Trophoblast cell (in vitro differentiated cells and primary cell): ENCODE data around the gene FRZB.

Experiments used
- DNase-seq, 2 donors: peaks; one replicate each; pipeline ENCODE4 v3.0.0-alpha.2; 2016
- H2AFZ ChIP-seq: 2 replicates; pipeline ENCODE4 v1.6.1; 2013; ENCODE audit warnings: low read length, moderate library complexity, mild to moderate bottlenecking; ENCODE audit not compliant: insufficient read depth, poor library complexity
- H2AK5ac ChIP-seq: 2 replicates; pipeline ENCODE4 v1.6.1; 2013; ENCODE audit warnings: mild to moderate bottlenecking, low read length
- H2BK120ac ChIP-seq: 2 replicates; pipeline ENCODE4 v1.6.1; 2013; ENCODE audit warnings: low read length, mild to moderate bottlenecking, moderate library complexity; ENCODE audit not compliant: insufficient read depth, poor library complexity
- H2BK12ac ChIP-seq: 2 replicates; pipeline ENCODE4 v1.6.1; 2013; ENCODE audit warnings: mild to moderate bottlenecking, low read length, moderate library complexity
- H2BK5ac ChIP-seq: 2 replicates; pipeline ENCODE4 v1.6.1; 2013; ENCODE audit warnings: low read length, low read depth, moderate library complexity, mild to moderate bottlenecking; ENCODE audit not compliant: poor library complexity
- H3K14ac ChIP-seq: 2 replicates; pipeline ENCODE4 v1.6.1; 2013; ENCODE audit warnings: mild to moderate bottlenecking, low read length
- H3K18ac ChIP-seq: 2 replicates; pipeline ENCODE4 v1.6.1; 2013; ENCODE audit warnings: mild to moderate bottlenecking, low read length
- H3K23ac ChIP-seq: 2 replicates; pipeline ENCODE4 v1.6.1; 2013; ENCODE audit warnings: low read length
- H3K27ac ChIP-seq: 2 replicates; pipeline ENCODE4 v1.5.1; 2013; ENCODE audit warnings: low read depth, mild to moderate bottlenecking, inconsistent platforms, low read length, moderate library complexity
- H3K27me3 ChIP-seq: 2 replicates; pipeline ENCODE4 v1.6.1; 2013; ENCODE audit warnings: inconsistent platforms, mild to moderate bottlenecking, low read length, moderate library complexity; ENCODE audit not compliant: insufficient read depth
- H3K36me3 ChIP-seq, 2 experiments: 1 replicate in 1 of 2; 2 replicates in 1 of 2; pipeline ENCODE4 v1.6.1; 2013; ENCODE audit warnings: low read length in 2 of 2, mild to moderate bottlenecking in 2 of 2, moderate library complexity in 1 of 2; ENCODE audit not compliant: insufficient read depth in 2 of 2, control insufficient read depth in 1 of 2
- H3K4ac ChIP-seq: 2 replicates; pipeline ENCODE4 v1.6.1; 2013; ENCODE audit warnings: low read depth, mild to moderate bottlenecking, low read length, moderate library complexity
- H3K4me1 ChIP-seq, 2 experiments: 1 replicate in 1 of 2; 2 replicates in 1 of 2; pipeline ENCODE4 v1.6.1; 2013; ENCODE audit warnings: low read length in 2 of 2, mild to moderate bottlenecking in 2 of 2, moderate library complexity in 1 of 2; ENCODE audit not compliant: insufficient read depth in 2 of 2, control insufficient read depth in 1 of 2
- H3K4me2 ChIP-seq: 2 replicates; pipeline ENCODE4 v1.6.1; 2013; ENCODE audit warnings: inconsistent platforms, mild to moderate bottlenecking, low read length, moderate library complexity
- H3K4me3 ChIP-seq: 2 replicates; pipeline ENCODE4 v1.5.1; 2013; ENCODE audit warnings: mild to moderate bottlenecking, low read depth, low read length, inconsistent platforms
- H3K79me1 ChIP-seq: one replicate; pipeline ENCODE4 v1.6.1; 2013; ENCODE audit warnings: low read length
- H3K79me2 ChIP-seq: 2 replicates; pipeline ENCODE4 v1.6.1; 2013; ENCODE audit warnings: low read length, mild to moderate bottlenecking; ENCODE audit not compliant: control insufficient read depth, insufficient read depth, poor library complexity
- H3K9ac ChIP-seq: 2 replicates; pipeline ENCODE4 v1.6.1; 2013; ENCODE audit warnings: mild to moderate bottlenecking, low read length
- H3K9me3 ChIP-seq: 2 replicates; pipeline ENCODE4 v1.6.1; 2013; ENCODE audit warnings: low read depth, mild to moderate bottlenecking, control low read depth, inconsistent platforms, low read length; ENCODE audit not compliant: insufficient read depth
- H4K12ac ChIP-seq: 2 replicates; pipeline ENCODE4 v1.6.1; 2013; ENCODE audit warnings: low read depth, mild to moderate bottlenecking, low read length, moderate library complexity
- H4K8ac ChIP-seq: 2 replicates; pipeline ENCODE4 v1.6.1; 2013; ENCODE audit warnings: low read depth, mild to moderate bottlenecking, low read length, moderate library complexity
- H4K91ac ChIP-seq: one replicate; pipeline ENCODE4 v1.6.1; 2013; ENCODE audit warnings: low read depth, mild to moderate bottlenecking, low read length, moderate library complexity
- WGBS: extraction: QIAGEN DNeasy Blood & Tissue Kit; methylation state at CpG from one replicate; pipeline ENCODE4 v1.1.7; 2013; ENCODE audit warnings: missing lambda C conversion rate; ENCODE audit not compliant: insufficient read length, insufficient coverage; ENCODE audit errors: extremely low coverage; 5-methylcytosine and 5-hydroxymethylcytosine counted together

FRZB gene

DNA sequence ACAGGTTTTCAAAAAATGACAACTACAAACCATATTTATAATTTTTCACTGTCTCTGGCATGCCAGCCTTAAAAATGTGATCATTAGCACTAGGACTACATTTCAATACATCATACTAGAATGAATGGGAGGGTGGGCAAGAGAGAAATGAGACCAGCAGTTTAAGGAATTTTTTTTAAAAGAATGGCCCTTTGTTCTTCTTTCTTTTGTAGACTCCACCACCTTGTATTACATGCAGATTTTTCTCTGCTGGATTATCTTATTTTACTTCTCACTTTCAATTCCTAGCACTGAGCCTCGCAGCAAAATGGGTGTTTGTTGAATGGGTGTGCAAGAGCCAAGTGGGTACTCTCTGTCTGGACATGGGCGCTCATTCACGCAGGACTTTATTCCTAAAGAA, 39.9 kb downstream of the FRZB start:
- no peaks in the 10 kb centered on the region for H3K79me2 ChIP-seq
- H2BK120ac ChIP-seq = no peak overlapping the region
- H4K8ac ChIP-seq = no peak overlapping the region
- no peaks in the 10 kb centered on the region for H3K36me3 ChIP-seq
- no peak overlapping the region for H4K91ac ChIP-seq
- H3K4me2 ChIP-seq = no peak overlapping the region
- no peak overlapping the region for H3K9ac ChIP-seq
- H3K79me1 ChIP-seq = no peaks in the 10 kb centered on the region
- H3K27ac ChIP-seq = no peak overlapping the region
- no peak overlapping the region for H2BK5ac ChIP-seq
- no peaks in the 10 kb centered on the region for H3K4me1 ChIP-seq
- H3K4ac ChIP-seq = no peak overlapping the region
- no peak overlapping the region for H2AK5ac ChIP-seq
- no peak overlapping the region for H4K12ac ChIP-seq
- H3K4me3 ChIP-seq = no peak overlapping the region
- H3K9me3 ChIP-seq = no peaks in the 10 kb centered on the region
- no peaks in the 10 kb centered on the region for H3K27me3 ChIP-seq
- H3K18ac ChIP-seq = no peak overlapping the region
- no peak overlapping the region for H2BK12ac ChIP-seq
- no peak overlapping the region for H2AFZ ChIP-seq
- H3K14ac ChIP-seq = no peak overlapping the region
- no peak overlapping the region for H3K23ac ChIP-seq
- WGBS = no CpG with 5 or more reads among the region's 3 CpGs
- no peak for DNase-seq

DNA sequence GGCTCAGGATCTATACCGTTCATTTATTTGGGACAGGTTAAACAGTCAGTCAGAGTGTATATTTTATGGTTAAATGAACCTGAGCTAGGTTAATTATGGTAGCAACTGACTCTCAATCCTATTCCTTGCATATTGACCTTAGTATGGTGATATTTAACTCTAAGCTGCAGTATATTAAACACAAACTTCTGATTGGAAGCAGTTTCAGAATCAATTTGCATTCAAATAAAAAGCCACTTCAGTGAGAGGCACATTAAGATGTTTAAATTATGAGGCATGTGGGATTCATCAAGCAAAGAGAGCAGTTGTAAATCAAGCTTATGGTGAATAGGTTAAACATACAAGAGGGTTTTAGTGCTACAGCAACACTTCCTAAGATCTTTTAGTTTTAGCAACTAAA, 40.4 kb downstream of the FRZB start:
- Histone ChIP-seq H4K8ac (no peak overlapping the region), H3K36me3 (no peaks in the 10 kb centered on the region), H4K91ac (no peak overlapping the region), H3K4ac (no peak overlapping the region), H3K23ac (no peak overlapping the region), H4K12ac (no peak overlapping the region), H3K27me3 (no peaks in the 10 kb centered on the region), H3K79me1 (no peaks in the 10 kb centered on the region), H2AFZ (no peak overlapping the region), H3K14ac (no peak overlapping the region), H2BK12ac (no peak overlapping the region), H3K79me2 (no peaks in the 10 kb centered on the region), H3K4me3 (no peak overlapping the region), H3K9ac (no peak overlapping the region), H3K4me1 (no peaks in the 10 kb centered on the region), H3K4me2 (no peak overlapping the region), H2BK5ac (no peak overlapping the region), H2BK120ac (no peak overlapping the region), H3K18ac (no peak overlapping the region), H2AK5ac (no peak overlapping the region), H3K9me3 (no peaks in the 10 kb centered on the region), H3K27ac (no peak overlapping the region)
- no peak for DNase-seq
- no CpG with 5 or more reads among the region's 1 CpG for WGBS

DNA sequence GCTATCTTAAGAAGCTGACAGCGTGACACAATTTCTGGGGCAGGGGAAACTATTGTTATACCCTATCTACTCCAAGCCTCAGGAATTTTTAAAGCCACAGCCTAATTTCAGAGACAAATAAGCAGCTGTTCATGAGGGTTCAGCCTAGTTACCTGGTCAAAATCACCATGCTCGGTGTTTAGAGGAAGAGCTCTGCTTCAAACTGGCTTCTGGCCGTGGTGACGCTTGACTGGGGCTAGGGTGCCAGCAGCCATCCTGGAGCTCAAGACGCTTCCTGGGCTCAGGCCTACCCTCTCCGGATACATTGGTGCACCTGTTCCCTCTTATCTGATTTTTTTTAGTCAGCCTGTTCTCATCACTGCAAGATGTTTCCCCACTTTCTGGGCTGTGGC, 41.7 kb downstream of the FRZB start:
- Histone ChIP-seq H2BK120ac (no peak overlapping the region), H4K12ac (no peak overlapping the region), H3K23ac (no peak overlapping the region), H3K9ac (no peak overlapping the region), H3K4me2 (no peak overlapping the region), H2AK5ac (no peak overlapping the region), H3K27me3 (no peaks in the 10 kb centered on the region), H3K36me3 (no peaks in the 10 kb centered on the region), H2AFZ (no peak overlapping the region), H3K79me1 (no peaks in the 10 kb centered on the region), H3K79me2 (no peaks in the 10 kb centered on the region), H2BK5ac (no peak overlapping the region), H4K91ac (no peak overlapping the region), H3K4me3 (no peak overlapping the region), H3K9me3 (no peaks in the 10 kb centered on the region), H2BK12ac (no peak overlapping the region), H4K8ac (no peak overlapping the region), H3K4me1 (no peaks in the 10 kb centered on the region), H3K18ac (no peak overlapping the region), H3K27ac (no peak overlapping the region), H3K4ac (no peak overlapping the region), H3K14ac (no peak overlapping the region)
- no peak for DNase-seq
- WGBS = no CpG with 5 or more reads among the region's 6 CpGs

DNA sequence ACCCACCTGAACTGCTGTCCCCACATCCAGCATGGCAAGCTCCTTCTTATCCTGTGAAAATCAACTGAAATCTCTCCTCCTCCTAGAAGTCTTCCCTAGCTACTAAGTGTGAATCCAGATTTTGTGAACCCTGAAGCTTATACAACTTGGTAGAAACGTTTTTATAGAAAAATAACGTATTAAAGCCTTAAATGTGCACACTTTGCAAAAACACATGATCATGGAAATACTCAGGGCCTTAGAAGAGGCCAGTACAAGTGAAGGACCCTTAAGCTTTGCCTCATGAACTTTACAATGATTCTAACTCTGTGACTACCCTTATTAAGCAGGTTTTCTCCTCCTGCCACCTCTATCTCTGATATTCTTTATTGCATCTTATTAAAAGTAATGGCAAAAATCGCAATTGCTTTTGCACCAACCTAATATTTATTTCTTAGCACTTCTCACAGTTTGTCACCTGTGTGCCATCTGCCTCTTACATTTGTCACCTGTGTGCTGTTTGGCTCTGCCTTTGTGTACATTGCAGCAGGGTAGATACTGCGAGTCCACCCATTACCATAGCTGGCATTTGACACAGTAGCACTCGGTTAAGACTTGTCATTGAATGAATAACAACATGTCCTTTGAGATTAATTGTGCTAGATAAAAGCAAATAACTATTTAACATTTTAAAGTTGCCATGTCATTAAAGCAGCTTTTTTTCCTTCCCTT, 42.2 kb downstream of the FRZB start:
- H2BK12ac ChIP-seq = no peak overlapping the region
- H3K4me3 ChIP-seq = no peak overlapping the region
- no peak overlapping the region for H3K27ac ChIP-seq
- no peak for DNase-seq
- no peak overlapping the region for H4K8ac ChIP-seq
- H3K27me3 ChIP-seq = no peaks in the 10 kb centered on the region
- H3K4me1 ChIP-seq = no peaks in the 10 kb centered on the region
- H3K9me3 ChIP-seq = no peaks in the 10 kb centered on the region
- H2AK5ac ChIP-seq = no peak overlapping the region
- no peak overlapping the region for H3K14ac ChIP-seq
- no peaks in the 10 kb centered on the region for H3K79me1 ChIP-seq
- no peak overlapping the region for H2BK5ac ChIP-seq
- no peak overlapping the region for H3K4ac ChIP-seq
- no peak overlapping the region for H4K91ac ChIP-seq
- H2BK120ac ChIP-seq = no peak overlapping the region
- H2AFZ ChIP-seq = no peak overlapping the region
- H3K9ac ChIP-seq = no peak overlapping the region
- H3K18ac ChIP-seq = no peak overlapping the region
- no peak overlapping the region for H3K4me2 ChIP-seq
- H3K36me3 ChIP-seq = no peaks in the 10 kb centered on the region
- no CpG with 5 or more reads among the region's 5 CpGs for WGBS
- no peak overlapping the region for H3K23ac ChIP-seq
- H3K79me2 ChIP-seq = no peaks in the 10 kb centered on the region
- no peak overlapping the region for H4K12ac ChIP-seq
